Neuronal stem cell (in vitro differentiated cells): ENCODE measurements around the gene SLC2A4RG.

Source experiments
- DNase-seq: peaks from one replicate; pipeline ENCODE4 v3.0.0-alpha.2; 2013; ENCODE audit warnings: low spot score
- H2AFZ ChIP-seq: one replicate; pipeline ENCODE4 v1.6.1; 2013; ENCODE audit warnings: mild to moderate bottlenecking, low read length, inconsistent platforms
- H2AK5ac ChIP-seq: 2 replicates; pipeline ENCODE4 v1.6.1; 2013; ENCODE audit warnings: low read depth, mild to moderate bottlenecking, inconsistent platforms, low read length, moderate library complexity, mixed read lengths
- H2BK120ac ChIP-seq: 2 replicates; pipeline ENCODE4 v1.6.1; 2013; ENCODE audit warnings: low read depth, mild to moderate bottlenecking, inconsistent platforms, low read length, moderate library complexity, mixed read lengths
- H2BK12ac ChIP-seq: one replicate; pipeline ENCODE4 v1.6.1; 2013; ENCODE audit warnings: low read length, inconsistent platforms
- H2BK15ac ChIP-seq: 2 replicates; pipeline ENCODE4 v1.6.1; 2013; ENCODE audit warnings: mild to moderate bottlenecking, low read length, inconsistent platforms, mixed read lengths
- H2BK5ac ChIP-seq: one replicate; pipeline ENCODE4 v1.6.1; 2013; ENCODE audit warnings: inconsistent platforms, mild to moderate bottlenecking, low read length, moderate library complexity
- H3K14ac ChIP-seq: one replicate; pipeline ENCODE4 v1.6.1; 2013; ENCODE audit warnings: low read length, inconsistent platforms
- H3K18ac ChIP-seq: 2 replicates; pipeline ENCODE4 v1.6.1; 2013; ENCODE audit warnings: low read length, inconsistent platforms
- H3K23ac ChIP-seq: 2 replicates; pipeline ENCODE4 v1.6.1; 2013; ENCODE audit warnings: low read depth, mild to moderate bottlenecking, mixed read lengths, low read length, inconsistent platforms; ENCODE audit not compliant: poor library complexity
- H3K27ac ChIP-seq: replicated peaks from 3 replicates; pipeline ENCODE4 v1.5.1; 2013; ENCODE audit warnings: low read length, inconsistent platforms
- H3K27me3 ChIP-seq, 3 experiments: 2 replicates each; pipeline ENCODE4 v1.6.1; 2013; ENCODE audit warnings: low read length in 3 of 3, mild to moderate bottlenecking in 2 of 3, inconsistent platforms in 1 of 3, low read depth in 1 of 3, mixed read lengths in 1 of 3, moderate library complexity in 1 of 3; ENCODE audit not compliant: control insufficient read depth in 3 of 3, insufficient read depth in 3 of 3
- H3K36me3 ChIP-seq, 2 donors: replicated peaks in 1 of 2; 2 replicates each; pipeline ENCODE4 v1.6.1; 2013; ENCODE audit warnings: low read length in 2 of 2; ENCODE audit not compliant: control insufficient read depth in 2 of 2, insufficient read depth in 2 of 2
- H3K4ac ChIP-seq: 2 replicates; pipeline ENCODE4 v1.6.1; 2013; ENCODE audit warnings: inconsistent platforms, mild to moderate bottlenecking, low read length, moderate library complexity
- H3K4me1 ChIP-seq, 2 donors: 1 replicate in 1 of 2; 2 replicates in 1 of 2; pipeline ENCODE4 v1.6.1; 2013; ENCODE audit warnings: low read length in 2 of 2, low read depth in 1 of 2; ENCODE audit not compliant: control insufficient read depth in 2 of 2, insufficient read depth in 1 of 2
- H3K4me2 ChIP-seq: one replicate; pipeline ENCODE4 v1.6.1; 2013; ENCODE audit warnings: mild to moderate bottlenecking, low read length, inconsistent platforms; ENCODE audit not compliant: insufficient read depth, poor library complexity, severe bottlenecking
- H3K4me3 ChIP-seq, 2 donors: 2 replicates each; pipeline ENCODE4 v1.5.1; 2013; ENCODE audit warnings: low read length in 2 of 2, mild to moderate bottlenecking in 2 of 2, inconsistent platforms in 1 of 2, moderate library complexity in 1 of 2
- H3K79me1 ChIP-seq: one replicate; pipeline ENCODE4 v1.6.1; 2013; ENCODE audit warnings: low read depth, mild to moderate bottlenecking, inconsistent platforms, low read length, moderate library complexity
- H3K9ac ChIP-seq: one replicate; pipeline ENCODE4 v1.6.1; 2013; ENCODE audit warnings: mild to moderate bottlenecking, low read depth, low read length, inconsistent platforms; ENCODE audit not compliant: poor library complexity
- H3K9me3 ChIP-seq, 2 donors: replicated peaks in 1 of 2; 2 replicates each; pipeline versions ENCODE3 to v1.6.1; 2013; ENCODE audit warnings: low read length in 2 of 2, mild to moderate bottlenecking in 2 of 2, inconsistent platforms in 1 of 2, low read depth in 1 of 2, mixed read lengths in 1 of 2, moderate library complexity in 1 of 2; ENCODE audit not compliant: control insufficient read depth in 2 of 2, insufficient read depth in 1 of 2
- H4K8ac ChIP-seq: one replicate; pipeline ENCODE4 v1.6.1; 2013; ENCODE audit warnings: low read depth, mild to moderate bottlenecking, inconsistent platforms, low read length, moderate library complexity
- H4K91ac ChIP-seq: one replicate; pipeline ENCODE4 v1.6.1; 2013; ENCODE audit warnings: low read length, low read depth, mild to moderate bottlenecking, inconsistent platforms; ENCODE audit not compliant: poor library complexity
- WGBS, 2 donors: extraction: QIAGEN DNeasy Blood & Tissue Kit; methylation state at CpG; one replicate each; pipeline ENCODE4 v1.1.7; 2013; ENCODE audit warnings: missing lambda C conversion rate in 2 of 2, mixed read lengths in 1 of 2; ENCODE audit not compliant: insufficient read length in 2 of 2, insufficient replicate concordance in 1 of 2; ENCODE audit errors: extremely low coverage in 2 of 2; 5-methylcytosine and 5-hydroxymethylcytosine counted together

Gene SLC2A4RG

GRCh38 chr20:63777614-63778013 is 38.0 kb downstream of the SLC2A4RG start:
- Histone ChIP-seq H2BK15ac (no peak overlapping the region), H3K79me1 (peaks cover 12% of the 10 kb centered on the region), H2AFZ (no peak overlapping the region), H4K91ac (no peak overlapping the region), H3K27ac (no peak overlapping the region), H3K9me3 (no peaks in the 10 kb centered on the region), H3K4me1 (peaks cover 8 to 10% of the 10 kb centered on the region in 2 donors), H3K23ac (no peak overlapping the region), H3K27me3 (no peaks in the 10 kb centered on the region), H2BK120ac (no peak overlapping the region), H3K36me3 (peaks cover 0 to 21% of the 10 kb centered on the region in 2 donors), H3K4me2 (no peak overlapping the region), H2AK5ac (no peak overlapping the region), H3K9ac (no peak overlapping the region), H2BK12ac (no peak overlapping the region), H3K14ac (no peak overlapping the region), H3K4ac (no peak overlapping the region), H4K8ac (no peak overlapping the region), H2BK5ac (no peak overlapping the region), H3K4me3 (no peak overlapping the region), H3K18ac (no peak overlapping the region)
- no peak for DNase-seq
- no CpG with 5 or more reads among the region's 13 CpGs for WGBS, 2 donors

GRCh38 chr20:63778034-63778752 is 38.6 kb downstream of the SLC2A4RG start:
- Histone ChIP-seq H3K4me1 (peaks cover 8 to 10% of the 10 kb centered on the region in 2 donors), H3K4me2 (no peak overlapping the region), H3K14ac (no peak overlapping the region), H3K18ac (no peak overlapping the region), H3K9ac (no peak overlapping the region), H3K79me1 (peaks cover 10% of the 10 kb centered on the region), H3K23ac (peak overlapping the region; percentile 91), H3K9me3 (no peaks in the 10 kb centered on the region), H2BK15ac (no peak overlapping the region), H2BK5ac (no peak overlapping the region), H2AFZ (no peak overlapping the region), H2BK12ac (no peak overlapping the region), H2BK120ac (no peak overlapping the region), H3K36me3 (peaks cover 0 to 21% of the 10 kb centered on the region in 2 donors), H2AK5ac (no peak overlapping the region), H3K4me3 (no peak overlapping the region), H3K4ac (no peak overlapping the region), H4K91ac (no peak overlapping the region), H3K27me3 (no peaks in the 10 kb centered on the region), H3K27ac (no peak overlapping the region), H4K8ac (no peak overlapping the region)
- no peak for DNase-seq
- no CpG with 5 or more reads among the region's 19 CpGs for WGBS, 2 donors

GRCh38 chr20:63778857-63779256 is 39.3 kb downstream of the SLC2A4RG start:
- Histone ChIP-seq H3K27ac (no peak overlapping the region), H2BK12ac (no peak overlapping the region), H3K9me3 (no peaks in the 10 kb centered on the region), H4K91ac (no peak overlapping the region), H2BK120ac (no peak overlapping the region), H3K9ac (no peak overlapping the region), H3K27me3 (no peaks in the 10 kb centered on the region), H3K4ac (no peak overlapping the region), H2BK5ac (no peak overlapping the region), H2AK5ac (no peak overlapping the region), H3K4me3 (no peak overlapping the region), H3K36me3 (peaks cover 0 to 26% of the 10 kb centered on the region in 2 donors), H2BK15ac (no peak overlapping the region), H3K4me1 (peaks cover 8 to 10% of the 10 kb centered on the region in 2 donors), H3K23ac (no peak overlapping the region), H4K8ac (no peak overlapping the region), H3K18ac (no peak overlapping the region), H3K14ac (no peak overlapping the region), H2AFZ (no peak overlapping the region), H3K79me1 (peaks cover 7% of the 10 kb centered on the region), H3K4me2 (no peak overlapping the region)
- DNase-seq: no peak
- no CpG with 5 or more reads among the region's 9 CpGs for WGBS, 2 donors

GRCh38 chr20:63781181-63781580 is 41.6 kb downstream of the SLC2A4RG start:
- Histone ChIP-seq H3K79me1 (peaks cover 8% of the 10 kb centered on the region), H3K4me2 (no peak overlapping the region), H2BK12ac (no peak overlapping the region), H3K27me3 (no peaks in the 10 kb centered on the region), H4K91ac (no peak overlapping the region), H3K27ac (no peak overlapping the region), H3K14ac (no peak overlapping the region), H3K18ac (no peak overlapping the region), H2BK15ac (no peak overlapping the region), H3K4me3 (no peak overlapping the region), H3K9ac (no peak overlapping the region), H2BK5ac (no peak overlapping the region), H3K23ac (no peak overlapping the region), H3K9me3 (no peaks in the 10 kb centered on the region), H2AFZ (no peak overlapping the region), H2AK5ac (no peak overlapping the region), H2BK120ac (no peak overlapping the region), H3K36me3 (peaks cover 0 to 17% of the 10 kb centered on the region in 2 donors), H4K8ac (no peak overlapping the region), H3K4ac (no peak overlapping the region), H3K4me1 (peaks cover 2 to 7% of the 10 kb centered on the region in 2 donors)
- DNase-seq: no peak
- WGBS, 2 donors: no CpG with 5 or more reads among the region's 14 CpGs
